NCI-H187 (cell line): Measurements from ENCODE around the gene LRP3.
A peak's percentile ranks its signal among the peaks of the same experiment; 100 is the strongest.
"Not testable (repeated sequence)": the region's sequence is repeated elsewhere in the genome, so short reads cannot be mapped to it uniquely, and the experiment has no call there.

Source experiments
- DNase-seq, 2 experiments: peaks; one replicate each; lab custom pipeline; 2025; lab: John Stamatoyannopoulos, UW

The LRP3 gene

GRCh38 chr19:33217881-33218280 is 23.8 kb downstream of the LRP3 start:
- no peak for DNase-seq

- no peak for DNase-seq
Observed at GRCh38 chr19:33219261-33219815, 25.2 kb downstream of the LRP3 start.

- DNase-seq: no peak
Observed at GRCh38 chr19:33220115-33220514, 26.0 kb downstream of the LRP3 start.

DNA sequence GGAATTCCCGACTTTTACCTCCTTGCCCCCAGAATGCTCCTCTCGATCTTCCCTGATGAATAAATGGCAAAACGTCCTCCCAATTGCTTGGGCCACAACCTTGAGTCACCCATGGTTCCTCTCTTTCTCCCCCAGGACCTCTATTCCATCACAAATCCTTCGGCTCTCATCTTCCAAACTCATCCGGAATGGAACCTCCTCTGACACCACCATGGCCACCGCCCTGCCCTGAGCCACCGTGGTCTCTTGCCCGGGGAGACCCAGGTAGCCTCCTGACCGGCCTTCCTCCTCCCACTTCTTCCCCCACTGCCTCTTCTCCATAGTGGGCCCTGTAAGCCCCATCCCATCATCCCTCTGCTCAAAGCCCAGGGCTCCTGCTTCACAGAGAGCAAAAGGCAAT is 26.6 kb downstream of the LRP3 start:
- no peak for DNase-seq

GRCh38 chr19:33221638-33222037 is 27.5 kb downstream of the LRP3 start:
- DNase-seq: no peak

DNA sequence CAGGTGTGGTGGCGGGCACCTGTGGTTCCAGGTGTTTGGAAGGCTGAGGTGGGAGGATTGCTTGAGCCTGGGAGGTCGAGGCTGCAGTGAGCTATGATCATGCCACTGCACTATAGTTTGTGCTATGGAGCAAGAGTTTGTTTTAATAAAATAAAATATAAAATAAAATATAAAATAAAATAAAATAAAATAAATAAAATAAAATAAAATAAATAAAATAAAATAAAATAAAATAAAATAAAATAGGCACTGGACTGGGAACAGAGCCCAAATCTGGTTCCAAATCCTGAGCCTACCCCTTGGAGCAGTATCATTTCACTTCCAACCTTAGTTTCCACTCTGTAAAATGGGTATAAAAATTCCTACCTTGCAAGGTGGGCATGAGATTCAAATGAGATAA is 28.1 kb downstream of the LRP3 start:
- not testable (repeated sequence) for DNase-seq

DNA sequence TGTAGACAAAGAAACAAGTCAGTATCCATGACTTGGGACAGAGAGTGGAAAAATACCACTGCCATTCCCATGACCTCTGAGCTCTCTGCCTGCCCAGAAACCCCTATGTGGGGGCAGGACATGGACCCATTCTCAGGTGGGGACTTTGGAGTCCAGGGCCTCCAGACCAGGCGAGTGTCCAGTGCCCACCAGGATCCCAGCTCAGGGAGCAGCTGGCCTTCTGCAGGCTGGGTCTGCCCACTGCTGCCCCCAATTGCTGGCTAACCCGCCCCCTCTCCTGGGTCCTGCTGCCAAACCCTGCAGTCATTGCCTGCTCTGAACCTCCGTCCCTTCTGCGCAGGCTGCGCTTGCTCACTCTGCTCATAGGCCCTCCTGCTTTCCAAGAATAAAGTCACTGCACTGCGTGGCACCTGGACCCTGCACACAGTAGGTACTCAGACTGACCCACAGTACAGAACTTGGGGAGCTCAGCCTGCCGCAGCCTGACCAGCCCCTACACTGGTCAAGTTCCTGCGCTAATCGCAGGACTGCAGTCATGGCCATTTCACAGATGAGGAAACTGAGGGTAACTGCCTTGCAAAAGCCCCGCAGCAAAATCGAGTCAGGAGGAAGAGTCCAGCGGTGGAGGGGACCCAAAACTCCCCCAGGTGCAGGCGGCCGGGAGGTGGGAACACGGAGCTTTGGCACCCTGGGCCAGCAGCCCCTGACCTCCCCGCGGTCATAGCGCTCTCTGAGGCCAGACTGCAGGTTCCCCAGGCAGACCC is 30.7 kb downstream of the LRP3 start:
- DNase-seq: no peak

DNA sequence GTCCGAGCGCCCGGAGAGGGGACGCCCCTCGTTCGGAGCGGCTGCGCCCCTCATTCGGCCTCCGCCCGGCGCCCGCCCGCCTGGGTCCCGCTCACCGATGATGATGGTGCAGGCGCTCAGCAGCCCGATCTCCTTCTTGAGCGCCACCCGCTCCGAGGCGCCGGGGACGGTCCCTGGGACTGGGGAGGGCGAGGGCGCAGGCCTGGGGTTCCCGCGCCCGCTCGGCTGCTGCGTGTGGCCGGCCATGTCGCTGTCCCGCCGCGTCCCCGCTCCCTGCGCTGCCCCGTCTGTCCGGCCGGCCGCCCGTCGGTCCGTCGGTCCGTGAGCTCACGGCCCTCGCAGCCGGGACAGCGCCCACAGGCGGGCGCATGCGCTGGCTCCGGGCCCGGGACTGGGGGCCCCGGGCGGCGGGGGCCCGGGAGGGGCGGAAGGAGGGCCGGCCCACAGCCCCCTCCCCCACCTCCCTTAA is 31.4 kb downstream of the LRP3 start, which contains the start of gene SLC7A10:
TSS of gene SLC7A10 (minus strand) at position 393 of the 469 bp plus-strand sequence. CDS start at position 246, 147 bp downstream.
- no peak for DNase-seq

GRCh38 chr19:33226550-33227241 is 32.6 kb downstream of the LRP3 start:
- no peak for DNase-seq

DNA sequence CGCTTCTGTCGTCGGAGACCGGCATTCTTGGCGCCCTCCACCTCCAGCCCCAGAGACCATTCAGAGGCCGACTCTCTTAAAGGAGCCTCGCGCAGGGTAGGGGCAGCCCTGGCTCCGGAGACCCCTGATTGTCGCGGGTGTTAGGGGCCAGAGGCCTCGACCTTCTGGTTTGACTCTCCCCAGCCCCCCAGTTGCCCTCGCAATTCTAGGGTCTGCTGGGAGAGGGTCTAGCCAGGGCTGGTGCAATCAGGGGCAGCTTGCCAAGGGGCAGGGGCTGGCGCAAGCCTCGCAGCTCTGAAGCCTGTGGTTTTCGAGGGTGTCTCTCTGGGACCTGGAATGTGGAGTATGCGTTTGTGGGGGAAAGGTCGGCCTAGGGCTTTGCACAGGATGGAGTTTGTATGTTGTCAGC is 33.1 kb downstream of the LRP3 start:
- DNase-seq: no peak

DNA sequence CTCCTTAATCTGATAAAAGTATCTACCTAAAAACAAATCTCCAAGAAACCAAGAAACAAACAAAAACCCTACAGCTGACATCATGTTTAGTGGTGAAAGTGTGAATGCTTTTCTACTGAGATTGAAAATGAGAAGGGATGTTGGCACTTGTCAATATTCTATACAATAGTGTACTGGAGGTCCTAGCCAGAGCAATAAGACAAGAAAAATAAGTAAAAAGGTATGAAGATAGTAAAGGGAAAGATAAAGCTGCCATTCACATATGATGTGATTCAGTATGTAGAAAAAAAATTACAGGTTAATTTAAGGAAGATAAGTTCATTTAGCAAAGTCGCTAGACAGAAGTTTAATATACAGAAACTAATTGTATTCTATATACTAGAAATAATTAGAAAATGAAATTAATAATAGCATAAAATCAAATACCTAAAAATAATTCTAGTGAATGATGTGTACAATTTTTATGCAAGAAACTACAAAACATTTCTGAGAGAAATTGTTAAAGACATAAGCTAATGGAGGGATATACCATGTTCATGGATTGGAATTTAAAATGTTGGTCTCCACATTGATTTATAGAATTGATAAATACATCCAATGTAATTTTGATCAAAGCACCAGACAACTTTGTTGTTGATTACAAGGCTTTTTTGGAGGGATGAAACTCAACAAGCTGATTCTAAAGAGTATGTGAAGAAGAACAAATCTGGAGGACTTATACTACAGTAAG is 33.9 kb downstream of the LRP3 start:
- DNase-seq: no peak

DNA sequence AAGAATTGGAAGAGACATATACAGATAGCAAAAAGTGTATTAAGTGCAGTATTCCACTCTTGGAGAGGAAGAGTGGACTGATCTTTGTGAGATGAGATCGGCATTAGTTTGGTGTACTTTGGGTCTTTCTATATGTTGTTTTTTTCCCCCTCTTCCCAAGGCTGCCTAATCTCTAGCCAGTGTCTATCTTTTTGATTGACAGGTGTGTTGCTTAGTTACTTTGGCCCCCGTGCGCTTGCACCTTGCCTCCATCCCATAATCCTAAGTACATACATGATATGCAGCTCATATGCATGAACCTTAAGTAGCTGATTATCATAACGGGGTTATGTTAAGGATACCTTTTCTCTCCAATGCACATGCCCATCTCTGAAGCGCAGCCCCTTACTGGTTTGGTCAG is 35.8 kb downstream of the LRP3 start:
- no peak for DNase-seq

DNA sequence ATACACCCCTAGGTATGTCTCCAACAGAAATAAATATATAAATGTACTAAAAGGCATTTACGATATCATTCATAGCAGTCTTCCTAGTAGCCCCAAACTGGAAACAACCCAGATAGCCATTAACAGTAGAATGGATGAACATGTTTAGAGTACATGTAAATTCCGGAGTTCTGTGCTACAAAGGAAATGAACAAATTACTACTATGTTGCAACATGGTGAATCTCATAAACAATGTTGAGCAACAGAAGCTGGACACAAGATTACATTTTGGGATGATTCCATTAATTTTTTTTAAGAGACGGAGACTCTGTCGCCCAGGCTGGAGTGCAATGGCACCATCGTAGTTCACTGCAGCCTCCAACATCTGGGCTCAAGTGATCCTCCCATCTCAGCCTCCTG is 37.4 kb downstream of the LRP3 start:
- no peak for DNase-seq

DNA sequence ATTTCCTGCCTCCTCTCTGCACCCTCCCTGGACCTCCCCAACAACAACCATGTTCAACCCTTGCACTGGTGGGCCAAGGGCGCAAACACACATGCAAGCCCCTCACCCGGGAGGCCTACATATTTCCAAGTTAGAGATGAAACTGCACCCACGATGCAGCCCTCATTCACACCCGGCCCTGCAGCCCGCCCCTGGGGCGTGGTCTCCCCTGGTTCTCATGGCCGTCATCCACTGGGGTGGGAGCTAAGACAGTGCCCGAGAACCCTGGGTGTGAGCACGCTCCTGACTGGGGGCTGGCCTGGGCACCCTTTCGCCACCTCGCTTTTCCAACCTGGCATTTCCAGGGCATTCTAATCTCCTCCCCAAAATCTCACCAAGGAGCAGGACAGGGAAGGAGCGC is 38.5 kb downstream of the LRP3 start:
- DNase-seq: no peak

- no peak for DNase-seq
Observed at GRCh38 chr19:33233056-33233873, 39.1 kb downstream of the LRP3 start.

GRCh38 chr19:33234092-33234491 is 40.0 kb downstream of the LRP3 start:
- DNase-seq: no peak

DNA sequence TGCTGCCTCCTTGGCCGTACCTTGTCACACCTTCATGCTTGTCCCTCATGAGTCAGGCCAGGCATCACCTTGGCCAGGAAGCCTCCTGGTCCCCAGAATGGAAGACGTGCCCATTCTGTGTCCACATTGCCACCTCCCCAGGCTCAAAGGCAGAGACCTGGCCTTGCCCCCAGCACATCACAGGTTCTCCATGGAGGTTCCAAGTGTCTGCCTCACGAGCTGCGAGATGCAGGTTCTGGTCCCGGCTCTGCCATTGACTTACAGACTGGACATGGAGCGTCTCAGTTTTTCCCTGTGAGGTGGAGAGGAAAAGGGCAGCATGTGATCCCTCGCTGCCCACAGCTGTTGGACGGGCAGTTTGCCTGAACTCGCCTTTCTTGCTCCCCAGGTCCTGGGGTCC is 40.6 kb downstream of the LRP3 start:
- no peak for DNase-seq

- DNase-seq: peak; percentile 37 to 44
Observed at GRCh38 chr19:33235269-33235995, 41.3 kb downstream of the LRP3 start.

DNA sequence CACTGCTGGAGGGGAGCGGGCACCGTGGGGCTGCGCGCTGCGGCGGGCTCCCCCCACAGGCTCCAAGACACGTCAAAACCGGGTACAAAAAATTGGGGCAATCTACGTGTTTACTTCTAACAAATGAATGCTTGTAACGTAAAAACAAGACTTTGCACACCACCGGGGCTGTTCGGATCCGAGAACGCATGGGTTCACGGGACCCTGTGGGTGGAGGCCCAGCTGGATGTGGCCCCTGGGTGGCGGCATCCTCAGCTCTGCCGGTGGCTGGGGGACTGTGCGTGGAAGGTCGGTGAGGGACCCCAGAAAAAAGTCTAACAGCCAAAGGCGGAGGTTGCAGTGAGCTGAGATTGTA is 41.8 kb downstream of the LRP3 start:
- DNase-seq: no peak

DNA sequence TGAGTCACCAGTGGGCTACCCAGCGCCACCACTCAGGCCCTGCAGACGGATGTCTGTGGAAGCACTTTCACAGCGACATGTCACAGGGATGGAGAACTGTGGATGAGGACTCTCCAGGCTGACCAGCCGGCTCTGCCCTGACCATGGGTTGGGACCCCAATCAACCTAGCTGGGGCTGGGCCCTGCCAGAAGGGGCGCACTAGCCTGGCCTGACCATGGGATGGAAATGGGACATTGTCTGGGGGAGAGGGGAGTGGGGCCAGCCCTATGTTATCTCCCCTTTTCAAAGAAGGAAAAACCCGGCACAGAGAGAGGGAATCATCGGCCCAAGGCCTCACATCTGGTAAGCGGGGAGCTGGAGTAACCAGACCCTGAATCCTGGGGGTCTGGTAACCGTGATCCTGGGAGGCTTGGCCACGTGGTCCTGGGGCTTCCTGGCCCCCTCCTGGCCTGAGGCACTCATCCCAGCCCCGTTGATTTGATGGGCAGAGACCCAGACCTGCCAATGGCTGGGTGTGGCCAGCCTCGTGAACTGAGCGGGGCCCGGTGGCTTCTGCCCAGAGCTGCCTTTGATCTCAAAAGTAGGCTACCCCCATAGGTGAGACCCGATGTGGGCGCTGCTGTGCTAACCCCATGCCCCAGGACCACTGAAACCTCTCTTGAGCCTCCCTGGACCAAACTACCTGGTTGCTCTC is 42.7 kb downstream of the LRP3 start:
- no peak for DNase-seq
